A204.1 (cell line): ENCODE data around the gene RFPL4AL1.
A peak's percentile ranks its signal among the peaks of the same experiment; 100 is the strongest.
"Not testable (repeated sequence)": the region's sequence is repeated elsewhere in the genome, so short reads cannot be mapped to it uniquely, and the experiment has no call there.

ENCODE experiments used
- FAIRE-seq: peaks from 2 replicates; lab custom pipeline; 2012; peaks lifted over from hg19 to GRCh38; lab: Jason Lieb, UNC

RFPL4AL1 gene

DNA sequence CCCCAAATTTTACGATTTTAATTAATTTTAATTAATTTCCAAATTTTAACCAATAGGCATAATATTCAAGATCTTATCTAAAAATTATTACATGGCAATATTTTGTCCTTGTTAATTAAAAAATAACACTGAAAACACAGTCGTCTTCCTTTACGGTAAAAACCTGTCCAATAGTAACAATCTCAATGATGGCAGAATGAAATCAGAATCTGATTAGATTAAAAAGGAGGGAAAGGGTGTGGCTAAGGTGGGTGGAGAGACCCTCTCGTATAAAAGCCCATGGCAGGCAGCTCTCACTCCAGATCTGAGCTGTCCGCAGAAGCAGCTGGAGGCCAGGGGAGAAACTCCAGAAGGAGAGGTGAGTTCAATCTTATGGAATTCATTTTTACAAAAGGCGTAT lies at the start of gene RFPL4AL1:
RFPL4AL1 (plus strand) TSS at position 301 of the 400 bp plus-strand sequence. CDS start 2,687 bp downstream, outside the sequence.
- FAIRE-seq, result peak; percentile 55

DNA sequence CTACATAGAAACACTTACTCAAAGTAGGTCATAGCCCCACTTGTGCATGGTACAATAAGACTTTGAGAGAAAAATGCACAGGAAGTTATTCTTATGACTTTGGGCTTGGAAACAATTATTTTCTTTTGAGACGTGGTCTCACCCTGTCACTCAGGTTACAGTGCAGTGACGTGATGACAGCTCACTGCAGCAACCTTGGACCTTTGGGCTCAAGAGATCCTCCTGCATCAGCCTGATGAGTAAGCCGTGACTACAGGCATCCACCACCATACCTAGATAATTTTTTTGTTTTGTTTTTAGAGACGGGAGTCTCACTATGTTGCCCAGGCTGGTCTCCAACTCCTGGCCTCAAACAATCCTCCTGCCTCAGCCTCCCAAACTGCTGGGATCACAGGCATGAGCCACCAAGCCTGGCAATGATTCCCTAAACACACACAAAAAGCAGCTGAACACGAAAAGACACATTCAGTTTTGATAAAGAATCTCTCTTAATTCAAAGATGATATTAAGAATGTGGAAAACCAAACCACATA lies 48.6 kb upstream of the RFPL4AL1 start:
- FAIRE-seq, result no peak

GRCh38 chr19:55720801-55721200 lies 48.1 kb upstream of the RFPL4AL1 start:
- no peak for FAIRE-seq

DNA sequence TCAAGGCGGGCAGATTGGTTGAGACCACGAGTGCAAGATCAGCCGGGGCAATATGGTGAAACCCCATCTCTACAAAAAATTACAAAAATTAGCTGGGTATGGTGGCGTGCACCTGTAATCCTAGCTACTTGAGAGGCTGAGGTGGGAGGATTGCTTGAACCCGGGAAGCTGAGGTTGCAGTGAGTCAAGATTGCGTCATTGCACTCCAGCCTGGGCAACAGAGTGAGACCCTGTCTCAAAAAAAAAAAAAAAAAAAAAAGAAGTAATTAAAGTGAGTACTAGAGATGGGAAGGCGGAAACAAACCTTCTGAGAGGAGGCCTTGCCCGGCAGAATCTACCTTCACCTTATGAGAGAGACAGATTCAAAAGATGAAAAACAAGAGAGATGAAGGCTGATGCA lies 45.4 kb upstream of the RFPL4AL1 start:
- no peak for FAIRE-seq

GRCh38 chr19:55730378-55730777 lies 38.5 kb upstream of the RFPL4AL1 start:
- FAIRE-seq, result not testable (repeated sequence)

DNA sequence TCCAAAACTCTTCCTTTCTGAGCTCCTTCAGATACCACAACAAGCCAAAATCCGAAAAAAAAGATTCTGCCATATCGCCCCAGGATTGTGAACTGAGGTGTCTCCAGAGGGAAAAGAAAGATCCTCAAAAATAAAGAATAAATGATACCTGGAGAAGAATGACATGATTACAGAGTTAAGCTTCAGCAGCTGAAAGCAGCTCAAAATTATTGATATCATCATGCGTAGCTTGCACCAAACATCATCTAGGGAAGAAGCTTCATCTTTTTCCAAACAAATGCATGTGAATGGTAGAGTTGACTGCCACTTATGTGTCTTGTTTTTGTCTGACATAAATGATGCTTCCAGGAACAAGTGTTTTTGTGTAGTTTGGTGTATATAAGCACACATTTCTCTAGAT lies 30.6 kb upstream of the RFPL4AL1 start, which contains the start of gene NLRP9:
NLRP9 (minus strand) TSS at position 101 of the 400 bp plus-strand sequence; CDS start at position 73, 28 bp downstream.
- no peak for FAIRE-seq

- no peak for FAIRE-seq
Measured at GRCh38 chr19:55750715-55751114, 18.2 kb upstream of the RFPL4AL1 start.

GRCh38 chr19:55753401-55753800 lies 15.5 kb upstream of the RFPL4AL1 start:
- FAIRE-seq, result no peak

DNA sequence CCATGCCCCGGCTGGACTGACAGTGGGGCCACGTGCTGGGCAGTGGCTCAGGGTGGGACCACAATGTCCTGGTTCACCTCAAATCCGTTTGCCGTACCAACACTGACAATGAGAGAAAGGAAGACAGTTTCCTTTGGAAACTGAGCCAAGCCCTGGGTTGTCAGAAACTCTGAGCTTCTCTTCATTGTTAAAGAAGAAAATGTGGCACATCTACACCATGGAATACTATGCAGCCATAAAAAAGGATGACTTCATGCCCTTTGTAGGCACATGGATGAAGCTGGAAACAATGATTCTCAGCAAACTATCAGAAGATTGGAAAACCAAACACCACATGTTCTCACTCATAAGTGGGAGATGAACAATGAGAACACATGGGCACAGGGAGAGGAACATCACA lies 12.1 kb upstream of the RFPL4AL1 start:
- not testable (repeated sequence) for FAIRE-seq

- FAIRE-seq, result peak; percentile 16
Measured at GRCh38 chr19:55758797-55759196, 10.1 kb upstream of the RFPL4AL1 start, which contains the start of gene RFPL4A. TSS of gene RFPL4A (plus strand) at chr19:55759097. CDS start at chr19:55761801, 2,704 bp downstream.

GRCh38 chr19:55766466-55766865 lies 2.5 kb upstream of the RFPL4AL1 start:
- no peak for FAIRE-seq

- not testable (repeated sequence) for FAIRE-seq
Measured at GRCh38 chr19:55769632-55770031, 714 bp downstream of the RFPL4AL1 start.

DNA sequence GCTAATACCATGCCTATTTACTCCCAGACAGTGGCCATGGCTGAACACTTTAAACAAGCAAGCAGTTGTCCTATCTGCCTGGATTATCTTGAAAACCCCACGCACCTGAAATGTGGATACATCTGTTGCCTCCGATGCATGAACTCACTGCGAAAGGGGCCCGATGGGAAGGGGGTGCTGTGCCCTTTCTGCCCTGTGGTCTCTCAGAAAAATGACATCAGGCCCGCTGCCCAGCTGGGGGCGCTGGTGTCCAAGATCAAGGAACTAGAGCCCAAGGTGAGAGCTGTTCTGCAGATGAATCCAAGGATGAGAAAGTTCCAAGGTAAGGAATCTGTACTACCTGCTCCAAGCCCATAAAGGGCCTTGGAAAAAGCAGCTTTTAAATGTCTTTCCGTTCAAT lies 8.6 kb downstream of the RFPL4AL1 start:
- no peak for FAIRE-seq

DNA sequence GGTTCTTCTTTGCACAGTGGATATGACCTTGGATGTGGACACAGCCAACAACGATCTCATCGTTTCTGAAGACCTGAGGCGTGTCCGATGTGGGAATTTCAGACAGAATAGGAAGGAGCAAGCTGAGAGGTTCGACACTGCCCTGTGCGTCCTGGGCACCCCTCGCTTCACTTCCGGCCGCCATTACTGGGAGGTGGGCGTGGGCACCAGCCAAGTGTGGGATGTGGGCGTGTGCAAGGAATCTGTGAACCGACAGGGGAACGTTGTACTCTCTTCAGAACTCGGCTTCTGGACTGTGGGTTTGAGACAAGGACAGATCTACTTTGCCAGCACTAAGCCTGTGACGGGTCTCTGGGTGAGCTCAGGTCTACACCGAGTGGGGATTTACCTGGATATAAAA lies 9.4 kb downstream of the RFPL4AL1 start:
- no peak for FAIRE-seq

DNA sequence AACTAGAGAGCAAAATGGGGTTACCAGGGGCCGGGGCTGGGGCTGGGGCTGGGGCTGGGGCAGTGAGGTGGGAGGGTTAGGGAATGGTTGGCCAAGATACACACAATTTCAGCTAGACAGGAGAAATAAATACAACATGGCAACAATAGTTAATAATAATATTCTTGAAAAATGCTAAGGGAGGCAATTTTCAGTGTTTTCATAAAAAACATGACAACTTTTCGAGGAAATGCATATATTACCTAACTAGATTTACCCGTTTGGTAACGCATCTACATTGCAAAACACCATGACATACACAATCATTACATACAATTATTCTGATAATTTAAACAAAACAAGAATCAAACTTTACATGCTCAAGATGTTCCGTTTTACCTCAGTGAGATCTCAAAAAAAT lies 12.2 kb downstream of the RFPL4AL1 start:
- FAIRE-seq, result no peak

DNA sequence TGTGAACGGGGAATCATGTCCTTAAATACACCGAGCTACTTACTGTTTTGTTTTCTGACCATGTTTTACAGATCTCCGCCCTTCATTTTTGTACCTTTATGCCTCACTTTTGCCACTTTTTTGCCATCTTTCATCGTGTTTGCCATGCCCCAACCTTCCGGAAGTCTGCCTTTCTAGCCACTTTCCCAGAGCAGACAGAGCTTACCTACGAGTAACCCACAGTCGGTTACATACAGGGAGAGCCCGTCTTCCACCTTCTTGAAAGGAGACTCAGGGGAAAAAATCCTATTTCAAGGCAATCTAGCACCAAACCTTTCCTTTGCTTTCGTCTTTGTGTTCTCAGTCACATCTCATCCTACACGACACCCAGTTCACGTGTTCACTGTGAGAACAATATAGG lies 26.1 kb downstream of the RFPL4AL1 start:
- FAIRE-seq, result no peak

DNA sequence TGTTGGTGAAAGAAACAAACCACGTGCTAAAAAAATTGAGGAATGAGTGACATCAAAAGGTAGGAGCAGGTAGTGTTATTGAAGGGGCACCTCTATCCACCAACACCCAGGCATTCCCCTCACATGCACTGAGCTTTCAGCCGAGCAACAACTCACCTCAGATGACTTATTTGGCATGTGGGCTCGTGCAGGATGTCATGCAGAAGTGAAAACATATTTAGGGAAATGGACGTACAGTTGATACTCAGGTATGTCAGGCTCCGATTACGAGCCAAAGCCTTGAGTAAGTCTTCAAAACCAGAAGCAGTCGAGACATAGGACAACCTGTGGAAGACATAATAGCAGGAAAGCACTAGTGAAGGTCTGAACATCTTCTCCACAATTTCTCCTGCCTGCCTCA lies 32.5 kb downstream of the RFPL4AL1 start:
- no peak for FAIRE-seq

DNA sequence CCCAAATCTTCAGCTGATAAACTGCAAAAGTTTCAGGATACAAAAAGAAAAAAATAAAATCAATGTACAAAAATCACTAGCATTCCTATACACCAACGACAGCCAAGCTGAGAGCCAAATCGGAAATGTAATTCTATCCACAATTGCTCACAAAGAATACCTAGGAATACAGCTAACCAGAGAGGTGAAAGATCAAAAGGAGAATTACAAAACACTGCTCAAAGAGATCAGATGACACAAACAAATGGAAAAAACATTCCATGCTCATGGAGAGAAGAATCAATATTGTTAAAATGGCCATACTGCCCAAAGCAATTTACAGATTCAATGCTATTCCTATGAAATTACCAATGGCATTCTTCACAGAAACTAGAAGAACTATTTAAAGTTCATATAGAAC lies 33.4 kb downstream of the RFPL4AL1 start:
- no peak for FAIRE-seq

- FAIRE-seq, result peak; percentile 81
Measured at GRCh38 chr19:55809381-55810058, 40.6 kb downstream of the RFPL4AL1 start.

DNA sequence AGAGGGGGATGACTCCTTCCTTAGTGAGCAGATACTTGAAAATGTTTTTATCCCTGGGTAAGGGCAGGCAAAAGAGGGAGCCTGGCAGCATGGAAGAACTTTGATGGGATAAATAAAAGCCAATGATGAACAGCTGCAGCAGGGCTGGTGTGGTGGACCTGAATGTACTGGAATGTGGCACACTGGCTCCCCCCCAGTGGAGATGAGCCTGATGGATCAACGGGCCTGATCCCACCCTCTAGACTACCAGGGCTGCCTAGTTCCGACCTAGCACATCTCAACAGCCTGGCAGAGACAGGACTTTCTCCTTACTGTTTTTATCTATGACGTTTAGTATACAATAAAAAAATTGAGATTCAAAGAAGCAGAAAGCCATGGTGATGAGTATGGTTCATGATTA lies 42.4 kb downstream of the RFPL4AL1 start:
- FAIRE-seq, result no peak

- FAIRE-seq, result no peak
Measured at GRCh38 chr19:55812449-55812848, 43.5 kb downstream of the RFPL4AL1 start.

GRCh38 chr19:55813906-55814305 lies 45.0 kb downstream of the RFPL4AL1 start:
- FAIRE-seq, result no peak

DNA sequence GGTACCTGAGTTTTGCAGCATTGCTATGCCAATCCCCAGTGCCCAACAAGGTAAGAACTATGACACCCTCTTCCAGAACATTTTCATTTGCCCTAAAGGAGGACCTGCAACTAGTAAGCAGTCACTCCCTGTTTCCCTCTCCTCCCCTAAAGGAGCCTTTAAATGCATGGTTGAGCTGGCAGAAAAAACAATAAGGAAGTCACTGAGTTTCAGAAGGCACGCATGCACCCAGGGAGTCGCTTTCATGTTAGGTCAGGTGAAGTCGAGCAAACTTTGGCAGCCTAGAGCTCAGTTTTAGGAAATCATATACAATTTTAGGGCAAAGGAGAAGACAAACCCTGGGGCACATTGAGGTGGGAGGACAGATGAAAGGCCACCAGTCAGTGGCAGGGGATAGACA lies 51.1 kb downstream of the RFPL4AL1 start:
- FAIRE-seq, result no peak
